ENCODE measurements around the gene PRKAG2.

PRKAG2 gene

DNA sequence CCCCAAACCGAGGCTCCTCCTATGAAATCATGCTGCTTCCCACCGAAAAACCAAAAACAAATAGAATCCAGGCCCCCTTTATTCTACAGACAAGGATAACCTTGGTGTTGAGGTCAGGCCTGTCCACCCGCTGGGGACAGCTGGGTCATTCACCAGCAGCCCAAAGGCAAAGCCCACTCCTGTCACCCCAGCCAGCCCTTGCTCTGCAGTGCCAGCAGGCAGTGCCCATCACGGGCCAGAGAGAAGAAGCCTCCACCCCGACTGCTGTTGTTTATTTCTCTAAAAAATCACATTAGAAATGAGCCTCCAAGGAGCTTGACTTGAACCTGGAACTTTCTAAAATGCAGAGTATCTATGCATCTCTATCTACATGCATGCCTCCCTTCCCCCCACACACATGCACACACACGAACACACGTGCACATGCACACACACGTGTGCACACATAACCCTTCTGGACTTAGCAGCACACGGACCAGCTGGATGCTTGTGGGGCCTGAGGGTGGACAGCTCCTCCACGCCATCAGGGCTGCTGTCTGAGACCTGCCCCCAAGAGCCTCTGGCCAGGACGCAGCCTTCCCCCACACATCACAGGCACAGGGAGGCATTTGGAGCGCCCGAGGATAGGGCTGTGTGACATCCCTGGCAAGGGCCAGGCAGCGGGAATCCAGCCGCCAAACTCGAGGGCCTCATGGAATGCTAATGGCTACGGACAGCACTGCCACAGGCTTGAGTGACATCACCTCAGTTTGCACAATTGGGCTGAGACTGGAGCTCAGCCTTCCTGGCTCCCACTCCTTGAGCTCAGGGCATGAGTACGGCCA lies 22.8 kb downstream of the PRKAG2 start:
- Histone ChIP-seq H3K79me2 (ENCODE audit: low read length) (no peaks in the 10 kb centered on the region), H3K4me1 (ENCODE audit: low read length) (peaks cover 13% of the 10 kb centered on the region), H3K36me3 (replicated peaks; ENCODE audit: low read depth, low read length) (no peaks in the 10 kb centered on the region), H3K9ac (ENCODE audit: low read length) (no peak overlapping the region), H3K4me2 (ENCODE audit: low read length) (no peak overlapping the region), H3K9me3 (ENCODE audit: insufficient read depth, low read length) (no peaks in the 10 kb centered on the region), H4K20me1 (ENCODE audit: insufficient read depth, low read length) (no peaks in the 10 kb centered on the region), H3K4me3 (ENCODE audit: low read length) (no peak overlapping the region), H2AFZ (ENCODE audit: low read depth, low read length) (no peak overlapping the region), H3K27ac (ENCODE audit: low read length) (no peak overlapping the region), H3K27me3 (ENCODE audit: low read depth, low read length) (peaks cover 7% of the 10 kb centered on the region; the same call in 1 of the 2 replicates)
- TF ChIP-seq EZH2phosphoT487 (IDR thresholded peaks at IDR 0.05; ENCODE audit: low read depth), result no peak
- TF ChIP-seq, protein P1, sequence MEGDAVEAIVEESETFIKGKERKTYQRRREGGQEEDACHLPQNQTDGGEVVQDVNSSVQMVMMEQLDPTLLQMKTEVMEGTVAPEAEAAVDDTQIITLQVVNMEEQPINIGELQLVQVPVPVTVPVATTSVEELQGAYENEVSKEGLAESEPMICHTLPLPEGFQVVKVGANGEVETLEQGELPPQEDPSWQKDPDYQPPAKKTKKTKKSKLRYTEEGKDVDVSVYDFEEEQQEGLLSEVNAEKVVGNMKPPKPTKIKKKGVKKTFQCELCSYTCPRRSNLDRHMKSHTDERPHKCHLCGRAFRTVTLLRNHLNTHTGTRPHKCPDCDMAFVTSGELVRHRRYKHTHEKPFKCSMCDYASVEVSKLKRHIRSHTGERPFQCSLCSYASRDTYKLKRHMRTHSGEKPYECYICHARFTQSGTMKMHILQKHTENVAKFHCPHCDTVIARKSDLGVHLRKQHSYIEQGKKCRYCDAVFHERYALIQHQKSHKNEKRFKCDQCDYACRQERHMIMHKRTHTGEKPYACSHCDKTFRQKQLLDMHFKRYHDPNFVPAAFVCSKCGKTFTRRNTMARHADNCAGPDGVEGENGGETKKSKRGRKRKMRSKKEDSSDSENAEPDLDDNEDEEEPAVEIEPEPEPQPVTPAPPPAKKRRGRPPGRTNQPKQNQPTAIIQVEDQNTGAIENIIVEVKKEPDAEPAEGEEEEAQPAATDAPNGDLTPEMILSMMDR (IDR thresholded peaks at IDR 0.05; ENCODE audit: low read depth, low read length), result no peak

DNA sequence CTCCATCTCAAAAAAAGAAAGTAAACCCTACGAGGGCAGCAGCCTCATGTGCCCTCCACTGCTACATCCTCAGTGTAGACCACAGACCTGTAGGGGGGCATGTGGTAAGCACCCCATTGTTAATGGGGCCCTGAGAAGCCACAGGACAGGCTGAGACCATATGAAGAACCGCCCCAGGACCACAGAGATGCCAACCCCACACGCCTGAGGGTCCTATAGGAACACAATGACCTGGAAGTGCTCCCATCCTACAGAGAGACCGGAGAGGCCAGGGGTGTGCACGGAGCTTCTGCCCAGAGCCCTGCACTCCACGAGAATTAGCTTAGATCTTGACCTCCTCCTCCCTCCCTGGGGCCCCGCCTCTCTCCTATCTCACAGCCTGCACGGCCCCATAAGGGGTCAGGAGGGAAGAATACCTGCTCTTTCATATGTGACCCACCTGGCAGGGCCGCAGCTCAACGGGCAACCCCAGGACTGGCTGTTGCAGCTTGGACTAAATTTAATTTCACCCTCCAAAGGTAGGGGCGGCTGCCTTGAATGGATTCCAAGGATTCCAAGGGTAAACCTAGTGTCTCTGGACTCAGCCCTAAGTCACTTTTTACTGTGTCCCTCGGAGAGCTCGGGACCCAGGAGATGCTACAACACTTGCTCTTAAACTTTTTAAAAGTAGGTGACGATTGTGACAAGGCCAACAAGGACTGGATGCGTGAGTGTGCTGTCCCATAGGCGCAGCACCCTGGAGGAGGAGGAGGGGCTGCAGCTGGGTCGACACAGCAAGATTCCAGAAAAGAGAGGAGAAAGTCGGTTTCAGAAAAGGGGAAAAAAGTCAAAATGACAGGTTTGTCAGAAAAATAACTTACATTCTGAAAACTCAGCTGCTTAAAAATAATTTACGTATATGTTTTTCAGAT lies 24.2 kb downstream of the PRKAG2 start:
- H3K27ac ChIP-seq (ENCODE audit: low read length), result no peak overlapping the region
- H2AFZ ChIP-seq (ENCODE audit: low read depth, low read length), result no peak overlapping the region
- H3K4me2 ChIP-seq (ENCODE audit: low read length), result no peak overlapping the region
- H3K36me3 ChIP-seq (replicated peaks; ENCODE audit: low read depth, low read length), result no peaks in the 10 kb centered on the region
- H3K79me2 ChIP-seq (ENCODE audit: low read length), result no peaks in the 10 kb centered on the region
- H3K4me3 ChIP-seq (ENCODE audit: low read length), result no peak overlapping the region
- peaks cover 13% of the 10 kb centered on the region for H3K4me1 ChIP-seq (ENCODE audit: low read length)
- no peak overlapping the region for H3K9ac ChIP-seq (ENCODE audit: low read length)
- H4K20me1 ChIP-seq (ENCODE audit: insufficient read depth, low read length), result no peaks in the 10 kb centered on the region
- H3K27me3 ChIP-seq (ENCODE audit: low read depth, low read length), result peaks cover 7% of the 10 kb centered on the region; the same call in 1 of the 2 replicates
- no peaks in the 10 kb centered on the region for H3K9me3 ChIP-seq (ENCODE audit: insufficient read depth, low read length)
- TF ChIP-seq, protein P1 (IDR thresholded peaks at IDR 0.05; ENCODE audit: low read depth, low read length), result no peak
- TF ChIP-seq EZH2phosphoT487 (IDR thresholded peaks at IDR 0.05; ENCODE audit: low read depth), result no peak

DNA sequence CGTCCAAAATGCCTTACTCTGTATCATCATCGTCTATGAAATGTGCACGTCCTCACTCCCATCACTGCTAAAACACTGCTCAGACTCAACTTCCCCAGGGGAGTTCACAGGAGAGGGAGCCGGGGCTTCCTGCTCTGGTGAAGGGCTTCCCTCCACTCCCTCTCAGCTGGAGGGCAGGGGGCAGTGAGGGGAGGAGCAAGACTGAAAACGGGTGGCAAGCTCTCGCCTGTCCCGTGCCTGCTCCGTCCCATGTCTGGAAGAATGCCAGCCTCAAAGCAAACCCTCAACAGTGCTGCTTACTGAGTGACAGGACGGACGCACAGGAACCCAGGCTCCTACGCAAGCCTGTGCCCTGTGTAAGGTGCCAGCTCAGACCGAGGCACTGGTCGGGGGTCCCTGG lies 25.1 kb downstream of the PRKAG2 start:
- Histone ChIP-seq H3K4me3 (ENCODE audit: low read length) (peak overlapping the region; percentile 59), H3K9me3 (ENCODE audit: insufficient read depth, low read length) (no peaks in the 10 kb centered on the region), H3K4me1 (ENCODE audit: low read length) (peaks cover 13% of the 10 kb centered on the region), H3K4me2 (ENCODE audit: low read length) (peak overlapping the region; percentile 74), H3K27ac (ENCODE audit: low read length) (no peak overlapping the region), H4K20me1 (ENCODE audit: insufficient read depth, low read length) (no peaks in the 10 kb centered on the region), H3K79me2 (ENCODE audit: low read length) (no peaks in the 10 kb centered on the region), H3K27me3 (ENCODE audit: low read depth, low read length) (peaks cover 7% of the 10 kb centered on the region; the same call in 1 of the 2 replicates), H2AFZ (ENCODE audit: low read depth, low read length) (no peak overlapping the region), H3K36me3 (replicated peaks; ENCODE audit: low read depth, low read length) (no peaks in the 10 kb centered on the region), H3K9ac (ENCODE audit: low read length) (no peak overlapping the region)
- TF ChIP-seq, protein P1 (IDR thresholded peaks at IDR 0.05; ENCODE audit: low read depth, low read length), result no peak
- no peak for TF ChIP-seq EZH2phosphoT487 (IDR thresholded peaks at IDR 0.05; ENCODE audit: low read depth)
